Fibroblast of mammary gland (primary cell): ENCODE data around the gene C1orf21.

Source experiments
- DNase-seq: peaks from one replicate; pipeline ENCODE4 v3.0.0-alpha.2; 2010; ENCODE audit warnings: low read depth
- H3K4me3 ChIP-seq: 2 replicates; pipeline ENCODE4 v1.5.1; 2011; ENCODE audit warnings: low read depth, mild to moderate bottlenecking, low read length, moderate library complexity; ENCODE audit not compliant: control insufficient read depth
- TF ChIP-seq, protein P1 (sequence below): conservative IDR thresholded peaks from 2 replicates; pipeline ENCODE4 v1.5.1; 2011; ENCODE audit warnings: low read depth, low read length, inconsistent platforms; ENCODE audit not compliant: control insufficient read depth, insufficient read depth

The C1orf21 gene

GRCh38 chr1:184630679-184631060 is 243.8 kb downstream of the C1orf21 start:
- peak; percentile 40 for DNase-seq
- TF ChIP-seq, protein P1, sequence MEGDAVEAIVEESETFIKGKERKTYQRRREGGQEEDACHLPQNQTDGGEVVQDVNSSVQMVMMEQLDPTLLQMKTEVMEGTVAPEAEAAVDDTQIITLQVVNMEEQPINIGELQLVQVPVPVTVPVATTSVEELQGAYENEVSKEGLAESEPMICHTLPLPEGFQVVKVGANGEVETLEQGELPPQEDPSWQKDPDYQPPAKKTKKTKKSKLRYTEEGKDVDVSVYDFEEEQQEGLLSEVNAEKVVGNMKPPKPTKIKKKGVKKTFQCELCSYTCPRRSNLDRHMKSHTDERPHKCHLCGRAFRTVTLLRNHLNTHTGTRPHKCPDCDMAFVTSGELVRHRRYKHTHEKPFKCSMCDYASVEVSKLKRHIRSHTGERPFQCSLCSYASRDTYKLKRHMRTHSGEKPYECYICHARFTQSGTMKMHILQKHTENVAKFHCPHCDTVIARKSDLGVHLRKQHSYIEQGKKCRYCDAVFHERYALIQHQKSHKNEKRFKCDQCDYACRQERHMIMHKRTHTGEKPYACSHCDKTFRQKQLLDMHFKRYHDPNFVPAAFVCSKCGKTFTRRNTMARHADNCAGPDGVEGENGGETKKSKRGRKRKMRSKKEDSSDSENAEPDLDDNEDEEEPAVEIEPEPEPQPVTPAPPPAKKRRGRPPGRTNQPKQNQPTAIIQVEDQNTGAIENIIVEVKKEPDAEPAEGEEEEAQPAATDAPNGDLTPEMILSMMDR, result no peak

GRCh38 chr1:184632415-184633175 is 245.8 kb downstream of the C1orf21 start:
- no peak for DNase-seq
- TF ChIP-seq, protein P1, result no peak
- H3K4me3 ChIP-seq, result no peak overlapping the region

More at GRCh38 chr1:184630679-184631060, 243.8 kb downstream of the C1orf21 start:
- no peak overlapping the region for H3K4me3 ChIP-seq

- H3K4me3 ChIP-seq, result no peak overlapping the region
- DNase-seq, result no peak
- TF ChIP-seq, protein P1, result no peak
Observed at GRCh38 chr1:184633785-184634184, 247.0 kb downstream of the C1orf21 start.

- TF ChIP-seq, protein P1, result no peak
- H3K4me3 ChIP-seq, result no peak overlapping the region
- no peak for DNase-seq
Observed at GRCh38 chr1:184634296-184634695, 247.5 kb downstream of the C1orf21 start.

GRCh38 chr1:184635347-184635979 is 248.6 kb downstream of the C1orf21 start:
- TF ChIP-seq, protein P1, result no peak
- DNase-seq, result peak; percentile 40
- no peak overlapping the region for H3K4me3 ChIP-seq

DNA sequence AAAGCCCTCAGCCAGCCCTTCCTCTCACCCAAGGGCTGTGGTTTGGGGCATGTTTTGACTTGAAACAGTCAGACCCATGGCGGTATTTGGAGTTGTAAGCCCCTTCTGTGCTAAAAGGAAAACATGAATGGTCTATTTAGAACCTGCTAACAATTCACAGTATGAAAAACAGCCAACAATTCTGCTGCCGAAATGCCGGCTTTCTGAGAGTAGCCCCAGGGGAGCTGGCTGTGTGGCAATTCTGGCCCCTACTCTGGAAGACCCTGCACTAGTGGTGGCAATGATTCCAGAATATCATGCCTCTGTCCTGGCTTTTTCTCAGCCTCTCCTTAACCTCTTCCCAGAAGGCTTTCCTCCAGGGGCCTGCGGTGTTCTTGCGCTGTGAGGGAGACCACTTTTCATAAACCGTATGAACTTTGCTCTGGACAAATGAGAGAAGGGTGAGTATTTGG is 249.2 kb downstream of the C1orf21 start:
- TF ChIP-seq, protein P1, result no peak
- no peak overlapping the region for H3K4me3 ChIP-seq
- no peak for DNase-seq
